ENCODE data around the gene GLCE.

The GLCE gene

DNA sequence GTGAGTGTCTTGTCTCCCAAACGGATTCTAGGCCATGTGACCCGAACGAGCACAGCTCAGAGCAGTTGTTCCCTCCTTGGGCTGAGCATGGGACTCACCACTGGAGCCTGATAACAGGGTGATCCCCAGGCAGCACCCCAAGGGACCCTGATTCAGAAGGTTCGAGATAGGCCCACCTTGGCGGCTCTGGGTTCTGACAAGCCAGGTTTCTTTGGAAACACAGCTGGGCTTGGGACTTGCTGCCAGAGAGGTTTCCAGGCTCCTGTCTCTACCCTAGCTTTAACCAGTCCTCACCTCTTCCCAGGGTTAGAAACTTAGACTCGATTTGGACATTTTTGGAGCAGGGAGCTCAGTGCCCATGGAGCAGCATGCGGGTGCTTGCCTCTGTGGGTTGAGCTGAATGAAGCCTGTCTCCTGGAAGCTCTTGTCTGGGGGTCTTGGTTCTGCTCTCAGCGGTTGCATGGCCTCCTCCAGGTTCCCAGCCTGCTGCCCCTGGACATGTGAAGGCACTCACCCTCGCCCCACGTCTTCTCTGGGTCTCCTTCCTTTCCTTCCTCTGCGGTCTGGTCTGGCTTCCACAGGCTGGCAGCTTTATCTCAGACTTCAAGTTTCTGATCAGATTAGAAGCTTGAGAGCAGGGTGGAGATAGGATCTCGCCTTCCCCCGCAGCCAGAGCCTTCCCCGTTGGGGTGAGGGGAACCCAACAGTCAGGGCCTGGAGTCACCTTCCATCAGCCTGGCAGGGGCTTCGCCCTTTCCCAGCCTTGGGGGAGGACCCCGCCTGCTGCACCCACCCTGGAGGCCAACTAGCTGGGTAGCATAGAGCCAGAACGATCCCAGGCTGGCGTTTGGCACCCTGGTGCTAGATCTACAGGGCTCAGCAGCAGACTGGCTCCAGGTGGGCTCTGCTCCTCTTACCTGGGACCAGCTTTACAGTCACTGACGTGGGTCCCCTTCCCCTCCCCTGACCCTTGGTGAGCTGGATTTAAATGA, 159.2 kb downstream of the GLCE start:
- peak; percentile 74 for DNase-seq (ENCODE audit: low spot score)

DNA sequence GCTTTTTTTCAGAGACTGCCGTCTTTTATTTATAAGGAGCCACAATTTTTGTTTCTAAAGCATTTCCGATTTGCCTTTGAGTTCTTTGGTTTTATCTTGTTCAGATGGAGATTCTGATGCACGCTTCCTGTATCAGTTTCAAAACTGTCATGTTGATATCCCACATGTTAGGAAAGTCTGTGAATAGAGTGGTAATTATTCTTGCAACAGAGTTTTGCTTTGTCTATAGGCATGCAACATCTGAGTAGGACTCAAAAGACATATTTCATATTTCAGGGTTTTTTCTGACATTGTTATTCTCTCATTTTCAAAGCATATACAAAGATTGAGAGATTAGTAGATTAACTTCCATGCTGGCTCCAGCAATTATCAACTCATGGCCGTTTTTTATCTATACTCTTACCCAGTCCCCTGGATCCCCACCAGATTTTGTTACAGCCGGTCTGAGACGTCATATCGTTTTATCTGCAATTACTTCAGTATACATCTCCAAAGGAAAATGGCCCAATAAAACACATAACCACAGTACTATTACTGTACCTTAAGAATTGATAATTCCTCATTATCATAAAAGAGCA, 160.6 kb downstream of the GLCE start:
- DNase-seq (ENCODE audit: low spot score): no peak

Measured in SK-N-DZ (cell line).